ENCODE results near the gene TRAPPC12.

TRAPPC12 gene

DNA sequence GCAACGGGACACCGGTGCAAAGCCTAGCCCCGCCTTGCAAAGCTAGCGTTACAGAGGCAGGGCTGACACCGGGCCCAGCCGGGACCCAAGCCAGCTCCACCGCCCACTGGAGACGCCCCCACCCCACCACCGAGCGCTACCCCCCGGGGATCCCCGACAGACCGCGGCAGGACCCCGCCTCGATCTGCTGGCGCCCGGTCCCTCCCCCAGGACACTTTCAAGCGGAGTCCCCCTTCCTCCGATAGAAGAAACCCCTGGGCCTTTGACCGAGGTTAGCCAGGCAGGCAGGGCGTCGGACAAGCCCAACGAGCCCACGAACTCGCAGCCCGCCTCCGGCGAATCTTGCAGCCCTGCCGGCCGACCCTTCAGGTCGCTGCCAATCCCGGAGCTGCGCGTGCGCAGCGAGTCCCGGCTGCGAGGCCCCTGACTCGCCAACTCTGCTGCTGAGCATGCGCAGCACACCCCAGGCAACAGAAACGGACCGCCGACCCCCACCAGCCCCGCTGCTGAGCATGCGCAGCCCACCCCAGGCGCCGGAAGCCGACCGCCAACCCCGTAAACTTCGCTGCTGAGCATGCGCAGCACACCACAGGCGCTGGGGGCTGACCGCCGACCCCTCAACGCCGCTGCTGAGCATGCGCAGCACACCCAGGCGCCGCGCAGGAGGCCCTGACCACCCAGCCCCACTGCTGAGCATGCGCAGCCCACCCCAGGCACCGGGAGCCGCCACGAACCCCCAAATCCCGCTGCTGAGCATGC is 139.2 kb downstream of the TRAPPC12 start:
- no peaks in the 10 kb centered on the region for H3K9me3 ChIP-seq (ENCODE audit: control insufficient read depth in 2 of 2, low read length in 2 of 2)
- peak overlapping the region; percentile 76 to 82 for H3K9ac ChIP-seq (ENCODE audit: low read depth in 1 of 2, low read length in 2 of 2)
- peaks cover 3 to 5% of the 10 kb centered on the region in 2 donors for H3K4me1 ChIP-seq (ENCODE audit: control insufficient read depth in 2 of 2, insufficient read depth in 2 of 2, low read length in 2 of 2)
- no peaks in the 10 kb centered on the region for H3K27me3 ChIP-seq (ENCODE audit: control insufficient read depth in 2 of 2, insufficient read depth in 2 of 2, low read length in 2 of 2)
- peak overlapping the region; percentile 97 to 99 for H3K27ac ChIP-seq (ENCODE audit: low read depth in 2 of 2, low read length in 2 of 2)
- H3K36me3 ChIP-seq (ENCODE audit: control insufficient read depth in 2 of 2, insufficient read depth in 2 of 2, low read length in 2 of 2) = peaks cover 0 to 4% of the 10 kb centered on the region in 2 donors
- peak overlapping the region; percentile 64 to 81 for H3K4me3 ChIP-seq (ENCODE audit: low read length in 2 of 2)

DNA sequence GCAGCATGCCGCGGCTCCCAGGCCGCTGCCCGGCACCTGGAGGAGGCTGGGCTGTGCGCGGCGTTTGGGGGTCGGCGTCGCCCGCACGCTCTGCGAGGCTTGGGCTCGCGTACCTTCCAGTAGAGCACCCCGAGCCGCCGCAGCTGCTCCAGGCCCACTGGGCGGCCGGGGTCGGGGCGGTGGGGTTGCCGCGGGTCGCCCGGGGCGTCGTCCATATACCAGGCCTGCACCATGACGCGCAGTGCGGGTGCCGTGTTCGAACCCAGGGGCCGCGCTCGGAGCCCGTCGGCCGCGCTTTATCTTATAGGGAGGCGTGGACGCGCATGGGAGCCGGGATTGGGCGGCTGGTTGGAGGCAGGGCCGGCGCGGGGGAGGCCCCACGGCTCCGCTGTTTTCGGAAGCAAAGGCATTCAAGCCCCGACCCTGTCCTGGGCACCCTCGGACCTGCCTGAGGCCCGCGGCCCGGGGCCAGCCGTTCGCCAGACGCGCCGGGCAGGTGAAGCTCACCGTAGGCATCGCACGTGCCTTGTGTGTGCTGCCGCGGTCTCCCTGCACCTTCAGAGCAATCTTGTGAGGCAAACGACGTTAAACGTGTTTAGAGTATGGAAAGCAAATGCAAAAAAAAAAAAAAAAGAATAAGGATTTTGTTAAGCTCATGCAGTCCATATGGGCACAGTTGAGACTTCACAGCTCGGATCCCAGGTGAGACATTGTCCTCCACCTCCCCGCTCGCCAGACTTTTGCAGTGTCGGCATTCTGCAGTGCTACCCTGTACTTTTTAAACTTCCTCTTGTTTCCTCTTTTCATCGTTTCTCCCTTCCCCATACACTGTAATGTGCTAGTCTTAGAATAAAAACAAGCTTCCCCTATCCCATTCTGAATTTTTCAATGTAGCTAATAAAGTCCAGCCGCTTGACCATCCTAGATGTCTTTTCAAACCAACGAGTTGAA is 140.0 kb downstream of the TRAPPC12 start, which contains the start of gene ADI1:
Gene ADI1, minus strand, starts transcription at position 277 of the 951 bp plus-strand sequence. Its CDS starts 44 bp downstream, at position 233.
- Histone ChIP-seq H3K9ac (ENCODE audit: low read depth in 1 of 2, low read length in 2 of 2) (peak within 1 kb of the TSS; percentile 76 to 82), H3K4me1 (ENCODE audit: control insufficient read depth in 2 of 2, insufficient read depth in 2 of 2, low read length in 2 of 2) (peaks cover 3 to 5% of the 10 kb centered on the region in 2 donors)

DNA sequence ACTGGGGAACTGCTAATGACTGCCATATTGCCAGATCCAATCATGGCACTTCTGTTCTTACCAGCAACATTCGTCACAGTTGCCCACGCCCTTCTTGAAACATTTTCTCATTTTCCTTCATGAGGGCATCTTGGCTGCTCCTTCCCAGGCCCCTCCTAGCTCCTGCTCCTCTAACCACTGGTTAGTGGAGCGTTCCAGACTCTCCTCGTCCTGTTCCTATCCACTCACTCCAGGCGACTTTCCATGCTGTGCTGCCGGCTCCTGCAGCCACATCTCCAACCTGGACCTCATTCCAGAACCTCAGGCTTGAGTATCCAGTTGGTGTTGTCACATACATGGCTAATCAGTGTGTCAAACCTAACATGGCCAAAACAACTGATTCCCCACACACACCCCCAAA is 141.1 kb downstream of the TRAPPC12 start:
- Histone ChIP-seq H3K27me3 (ENCODE audit: control insufficient read depth in 2 of 2, insufficient read depth in 2 of 2, low read length in 2 of 2) (no peaks in the 10 kb centered on the region), H3K36me3 (ENCODE audit: control insufficient read depth in 2 of 2, insufficient read depth in 2 of 2, low read length in 2 of 2) (peaks cover 0 to 4% of the 10 kb centered on the region in 2 donors), H3K4me1 (ENCODE audit: control insufficient read depth in 2 of 2, insufficient read depth in 2 of 2, low read length in 2 of 2) (peaks cover 3 to 5% of the 10 kb centered on the region in 2 donors), H3K4me3 (ENCODE audit: low read length in 2 of 2) (peak overlapping the region in 1 of 2 donors; percentile 64), H3K9me3 (ENCODE audit: control insufficient read depth in 2 of 2, low read length in 2 of 2) (no peaks in the 10 kb centered on the region), H3K9ac (ENCODE audit: low read depth in 1 of 2, low read length in 2 of 2) (no peak overlapping the region), H3K27ac (ENCODE audit: low read depth in 2 of 2, low read length in 2 of 2) (no peak overlapping the region)

More for the DNA sequence above, 140.0 kb downstream of the TRAPPC12 start, which contains the start of gene ADI1:
- H3K27me3 ChIP-seq (ENCODE audit: control insufficient read depth in 2 of 2, insufficient read depth in 2 of 2, low read length in 2 of 2) = no peaks in the 10 kb centered on the region
- H3K36me3 ChIP-seq (ENCODE audit: control insufficient read depth in 2 of 2, insufficient read depth in 2 of 2, low read length in 2 of 2) = peaks cover 0 to 4% of the 10 kb centered on the region in 2 donors
- H3K9me3 ChIP-seq (ENCODE audit: control insufficient read depth in 2 of 2, low read length in 2 of 2) = no peaks in the 10 kb centered on the region
- peak within 1 kb of the TSS; percentile 97 to 99 for H3K27ac ChIP-seq (ENCODE audit: low read depth in 2 of 2, low read length in 2 of 2)
- H3K4me3 ChIP-seq (ENCODE audit: low read length in 2 of 2) = peak within 1 kb of the TSS; percentile 64 to 81

DNA sequence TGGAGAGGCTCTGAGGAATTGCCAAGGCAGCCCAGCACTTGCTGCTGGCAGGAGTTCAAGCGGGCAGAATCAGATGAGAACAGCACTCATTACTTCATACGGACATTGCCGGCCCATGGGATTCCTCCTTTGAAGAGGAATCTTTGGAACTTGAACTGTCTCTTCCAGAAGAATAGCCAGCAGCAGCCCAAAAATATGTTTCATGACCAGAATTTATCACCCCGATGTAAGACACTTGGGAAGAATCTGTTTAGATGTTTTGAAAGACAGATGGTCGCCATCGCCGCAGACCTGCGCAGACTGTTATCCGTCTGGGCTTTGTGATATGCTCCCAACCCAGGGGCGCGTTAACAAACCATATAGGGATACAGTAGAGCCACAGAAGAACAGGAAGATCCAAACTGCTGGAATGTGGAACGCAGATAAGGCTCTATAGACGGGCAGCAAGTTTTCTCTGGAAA is 143.5 kb downstream of the TRAPPC12 start:
- Histone ChIP-seq H3K9me3 (ENCODE audit: control insufficient read depth in 2 of 2, low read length in 2 of 2) (no peaks in the 10 kb centered on the region), H3K4me3 (ENCODE audit: low read length in 2 of 2) (no peak overlapping the region), H3K27ac (ENCODE audit: low read depth in 2 of 2, low read length in 2 of 2) (peak overlapping the region in 1 of 2 donors; percentile 35), H3K36me3 (ENCODE audit: control insufficient read depth in 2 of 2, insufficient read depth in 2 of 2, low read length in 2 of 2) (no peaks in the 10 kb centered on the region), H3K27me3 (ENCODE audit: control insufficient read depth in 2 of 2, insufficient read depth in 2 of 2, low read length in 2 of 2) (no peaks in the 10 kb centered on the region), H3K9ac (ENCODE audit: low read depth in 1 of 2, low read length in 2 of 2) (no peak overlapping the region), H3K4me1 (ENCODE audit: control insufficient read depth in 2 of 2, insufficient read depth in 2 of 2, low read length in 2 of 2) (peaks cover 1 to 4% of the 10 kb centered on the region in 2 donors)

DNA sequence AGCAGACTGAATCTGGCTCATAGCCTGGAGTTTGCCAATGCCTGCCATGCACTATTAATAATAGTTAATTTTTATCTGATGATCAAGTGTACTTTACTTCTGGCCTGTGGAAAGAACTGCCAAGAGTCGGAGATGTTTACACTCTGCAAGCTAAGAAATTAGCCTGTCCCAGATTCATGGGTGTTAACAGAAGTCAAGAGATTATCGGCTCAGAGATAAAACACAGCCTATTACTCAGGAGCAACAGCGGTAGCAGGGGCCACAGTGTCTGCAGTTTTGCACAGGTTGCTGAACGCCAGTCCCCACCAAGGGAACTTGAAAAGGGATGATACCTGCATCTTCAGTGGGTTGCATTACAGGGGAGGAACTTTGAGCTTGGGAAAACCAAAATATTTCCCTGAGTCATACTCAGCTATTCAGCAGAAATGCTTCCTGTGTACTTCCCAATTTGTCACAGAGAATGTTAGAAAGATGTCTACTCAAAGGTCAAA is 144.1 kb downstream of the TRAPPC12 start:
- Histone ChIP-seq H3K9me3 (ENCODE audit: control insufficient read depth in 2 of 2, low read length in 2 of 2) (no peaks in the 10 kb centered on the region), H3K27me3 (ENCODE audit: control insufficient read depth in 2 of 2, insufficient read depth in 2 of 2, low read length in 2 of 2) (no peaks in the 10 kb centered on the region), H3K4me1 (ENCODE audit: control insufficient read depth in 2 of 2, insufficient read depth in 2 of 2, low read length in 2 of 2) (no peaks in the 10 kb centered on the region), H3K27ac (ENCODE audit: low read depth in 2 of 2, low read length in 2 of 2) (peak overlapping the region in 1 of 2 donors; percentile 35), H3K9ac (ENCODE audit: low read depth in 1 of 2, low read length in 2 of 2) (no peak overlapping the region), H3K4me3 (ENCODE audit: low read length in 2 of 2) (no peak overlapping the region), H3K36me3 (ENCODE audit: control insufficient read depth in 2 of 2, insufficient read depth in 2 of 2, low read length in 2 of 2) (no peaks in the 10 kb centered on the region)

DNA sequence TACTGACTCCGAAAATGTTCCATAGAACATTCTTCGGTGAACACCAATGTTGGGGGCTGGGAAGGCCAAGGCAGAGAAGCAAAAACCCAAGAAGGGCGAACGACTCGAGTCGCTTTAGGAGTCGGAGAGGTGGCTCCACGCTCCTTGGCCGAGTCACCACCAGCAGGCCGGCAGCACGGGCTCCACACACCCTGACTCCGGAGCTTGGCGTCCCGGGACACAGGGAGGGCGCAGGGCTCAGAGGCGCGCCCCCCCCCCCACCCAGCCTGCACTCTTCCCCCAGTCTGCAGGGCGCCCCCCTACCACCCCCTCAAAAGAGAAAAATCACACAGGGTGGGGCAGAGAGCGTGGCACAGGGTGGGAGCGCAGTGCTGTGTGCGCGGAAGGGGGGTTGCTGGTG is 147.4 kb downstream of the TRAPPC12 start:
- Histone ChIP-seq H3K9me3 (ENCODE audit: control insufficient read depth in 2 of 2, low read length in 2 of 2) (no peaks in the 10 kb centered on the region), H3K27ac (ENCODE audit: low read depth in 2 of 2, low read length in 2 of 2) (no peak overlapping the region)

DNA sequence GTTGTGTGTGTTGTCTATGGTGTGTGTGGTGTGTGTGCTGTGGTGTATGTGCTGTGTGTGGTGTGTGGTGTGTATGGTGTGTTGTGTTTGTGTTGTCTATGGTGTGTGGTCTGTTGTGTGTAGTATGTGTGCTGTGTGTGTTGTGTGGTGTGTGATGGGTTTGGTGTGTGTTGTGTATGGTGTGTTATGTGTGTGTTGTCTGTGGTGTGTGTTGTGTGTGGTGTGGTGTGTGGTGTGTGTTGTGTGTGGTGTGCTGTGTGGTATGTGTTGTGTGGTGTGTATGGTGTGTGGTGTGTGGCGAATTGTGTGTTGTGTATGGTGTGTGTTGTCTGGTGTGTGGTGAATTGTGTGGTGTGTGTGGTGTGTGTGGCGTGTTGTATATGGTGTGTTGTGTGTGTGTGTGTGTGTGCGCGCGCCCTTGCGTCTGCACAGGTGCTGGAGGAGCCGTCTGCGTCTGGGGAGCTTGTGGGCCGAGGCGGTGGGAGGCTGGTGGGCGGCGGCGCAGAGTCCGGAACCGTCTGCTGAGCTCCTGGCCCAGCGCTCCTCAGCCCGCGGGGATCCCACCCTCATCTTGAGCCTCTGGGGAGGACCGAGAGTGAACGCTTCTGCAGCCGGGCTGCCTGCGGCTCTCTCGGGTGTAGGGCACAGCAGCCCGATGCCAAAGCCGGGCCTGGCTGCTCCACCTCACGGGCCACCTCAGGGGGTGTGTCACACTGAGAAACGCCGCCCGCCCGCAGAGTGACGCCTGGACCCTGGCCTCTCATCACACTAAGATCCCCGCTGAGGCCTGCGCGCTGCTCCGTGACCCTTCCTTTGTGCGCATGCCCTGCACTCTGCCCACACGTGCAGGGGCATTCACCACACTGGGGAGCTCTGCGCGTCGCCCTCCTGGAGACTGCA is 148.6 kb downstream of the TRAPPC12 start:
- Histone ChIP-seq H3K9me3 (ENCODE audit: control insufficient read depth in 2 of 2, low read length in 2 of 2) (no peaks in the 10 kb centered on the region), H3K4me3 (ENCODE audit: low read length in 2 of 2) (no peak overlapping the region), H3K9ac (ENCODE audit: low read depth in 1 of 2, low read length in 2 of 2) (no peak overlapping the region), H3K36me3 (ENCODE audit: control insufficient read depth in 2 of 2, insufficient read depth in 2 of 2, low read length in 2 of 2) (no peaks in the 10 kb centered on the region), H3K4me1 (ENCODE audit: control insufficient read depth in 2 of 2, insufficient read depth in 2 of 2, low read length in 2 of 2) (no peaks in the 10 kb centered on the region), H3K27me3 (ENCODE audit: control insufficient read depth in 2 of 2, insufficient read depth in 2 of 2, low read length in 2 of 2) (no peaks in the 10 kb centered on the region), H3K27ac (ENCODE audit: low read depth in 2 of 2, low read length in 2 of 2) (no peak overlapping the region)

More for the DNA sequence above, 147.4 kb downstream of the TRAPPC12 start:
- Histone ChIP-seq H3K27me3 (ENCODE audit: control insufficient read depth in 2 of 2, insufficient read depth in 2 of 2, low read length in 2 of 2) (no peaks in the 10 kb centered on the region), H3K4me3 (ENCODE audit: low read length in 2 of 2) (no peak overlapping the region), H3K9ac (ENCODE audit: low read depth in 1 of 2, low read length in 2 of 2) (no peak overlapping the region), H3K36me3 (ENCODE audit: control insufficient read depth in 2 of 2, insufficient read depth in 2 of 2, low read length in 2 of 2) (no peaks in the 10 kb centered on the region), H3K4me1 (ENCODE audit: control insufficient read depth in 2 of 2, insufficient read depth in 2 of 2, low read length in 2 of 2) (no peaks in the 10 kb centered on the region)

Measured in mucosa of rectum (tissue), 2 donors.